ENCODE data around the gene OR6S1. TPM values are rescaled to one million over a fixed set of nuclear protein-coding genes. Genes with fewer than 3 reads are reported as not detected.

Gene OR6S1
- total and polyA plus RNA-seq, 7 experiments from 2014 or later, result not detected

- Mint-ChIP-seq H3K9me3 (peaks cover 0 to 9% (median 0%) of the 10 kb centered on the region in 11 donors), H3K4me3 (peak overlapping the region in 1 of 10 donors; percentile 21), H3K36me3 (peaks cover 0 to 3% (median 0%) of the 10 kb centered on the region in 5 donors), H3K27ac (peak overlapping the region in 3 of 9 donors; percentile 35 to 80 (median 78)), H3K4me1 (peaks cover 14 to 29% (median 25%) of the 10 kb centered on the region in 7 donors), H3K27me3 (no peaks in the 10 kb centered on the region)
- ATAC-seq, result no peak
- Histone ChIP-seq H3K36me3 (ENCODE audit: control insufficient read depth in 2 of 3, insufficient read depth in 3 of 3, low read length in 3 of 3) (peaks cover 0 to 6% (median 0%) of the 10 kb centered on the region in 3 experiments), H3K27me3 (ENCODE audit: control insufficient read depth in 2 of 2, insufficient read depth in 2 of 2, low read length in 2 of 2) (no peaks in the 10 kb centered on the region), H3K9me3 (ENCODE audit: control insufficient read depth in 2 of 3, low read length in 3 of 3) (no peaks in the 10 kb centered on the region), H3K27ac (ENCODE audit: low read depth, low read length) (peak overlapping the region; percentile 91), H3K4me3 (ENCODE audit: low read length) (peak overlapping the region; percentile 98), H3K4me1 (ENCODE audit: control insufficient read depth in 2 of 2, insufficient read depth in 2 of 2, low read length in 2 of 2) (peaks cover 17 to 20% of the 10 kb centered on the region in 2 donors)
- intact Hi-C loops (cut with micrococcal nuclease), result loop anchor here (1.0 to 5.0 kb wide), 7 partner anchors 272 to 582 kb away; partner anchors contain the start of genes CCNB1IP1 (in 1 of the 2), HNRNPC (in 1 of the 2), METTL17 (in 1 of the 2) and TEP1 (in 1 of the 2)
- DNase-seq, result peak in 1 of 9 donors; percentile 12
- ChIA-PET CTCF (interaction anchor here (0.6 to 4.2 kb wide), 7 partner anchors 12 to 359 kb away, joined by 3 to 19 read pairs (median 5); partner anchors contain the start of gene PARP2), POLR2A (interaction anchor here (0.7 to 6.2 kb wide), 14 partner anchors 9 to 357 kb away, joined by 3 to 73 read pairs (median 8); partner anchors contain the start of genes CCNB1IP1, PARP2 and PIP4P1)
Measured at GRCh38 chr14:20684662-20685456, 43.4 kb upstream of the OR6S1 start.

- H3K4me1 ChIP-seq (ENCODE audit: control insufficient read depth in 2 of 2, insufficient read depth in 2 of 2, low read length in 2 of 2), result peaks cover 18 to 24% of the 10 kb centered on the region in 2 donors
- POLR2A ChIA-PET, result interaction anchor here (0.5 to 6.2 kb wide), 23 partner anchors 7 to 357 kb away, joined by 3 to 73 read pairs (median 6); partner anchors contain the start of genes APEX1, CCNB1IP1, OSGEP and PARP2
- CTCF ChIA-PET, result interaction anchor here (0.7 to 4.3 kb wide), 10 partner anchors 8 to 358 kb away, joined by 3 to 30 read pairs (median 6); partner anchors contain the start of gene PARP2
- ATAC-seq, result peak; percentile 48
- H3K4me3 ChIP-seq (ENCODE audit: low read length), result peak within 1 kb of the TSS; percentile 98
- DNase-seq, result peak; percentile 66 to 89 (median 86)
- no peaks in the 10 kb centered on the region for H3K27me3 ChIP-seq (ENCODE audit: control insufficient read depth in 2 of 2, insufficient read depth in 2 of 2, low read length in 2 of 2)
- H3K4me3 Mint-ChIP-seq, result peak within 1 kb of the TSS in 1 of 10 donors; percentile 21
- H3K9me3 Mint-ChIP-seq, result peaks cover 0 to 9% (median 0%) of the 10 kb centered on the region in 11 donors
- peak within 1 kb of the TSS in 3 of 9 donors; percentile 35 to 80 (median 78) for H3K27ac Mint-ChIP-seq
- H3K27ac ChIP-seq (ENCODE audit: low read depth, low read length), result peak within 1 kb of the TSS; percentile 91
- no peaks in the 10 kb centered on the region for H3K9me3 ChIP-seq (ENCODE audit: control insufficient read depth in 2 of 3, low read length in 3 of 3)
- intact Hi-C loops (cut with micrococcal nuclease), result loop anchor here (1.0 to 5.0 kb wide), 17 partner anchors 7 to 793 kb away; partner anchors contain the start of genes TEP1 (in 2 of the 2), APEX1 (in 1 of the 2), CCNB1IP1 (in 1 of the 2) and CHD8 (in 1 of the 2)
- H3K36me3 ChIP-seq (ENCODE audit: control insufficient read depth in 2 of 3, insufficient read depth in 3 of 3, low read length in 3 of 3), result peaks cover 0 to 6% (median 0%) of the 10 kb centered on the region in 3 experiments
- H3K27me3 Mint-ChIP-seq, result no peaks in the 10 kb centered on the region
- peaks cover 14 to 35% (median 32%) of the 10 kb centered on the region in 7 donors for H3K4me1 Mint-ChIP-seq
- peaks cover 0 to 3% (median 0%) of the 10 kb centered on the region in 5 donors for H3K36me3 Mint-ChIP-seq
Measured at GRCh38 chr14:20683891-20684661, 42.6 kb upstream of the OR6S1 start, which contains the start of gene RNASE4. Gene RNASE4, plus strand, starts transcription at chr14:20684560. Its CDS starts 14,812 bp downstream, at chr14:20699372.

GRCh38 chr14:20683125-20683890 lies 41.8 kb upstream of the OR6S1 start:
- ChIA-PET POLR2A (interaction anchor here (0.5 to 6.2 kb wide), 28 partner anchors 8 to 356 kb away, joined by 3 to 73 read pairs (median 6); partner anchors contain the start of genes APEX1, CCNB1IP1, OSGEP and PARP2), CTCF (interaction anchor here (0.5 to 4.3 kb wide), 12 partner anchors 9 to 358 kb away, joined by 3 to 30 read pairs (median 6); partner anchors contain the start of gene PARP2)
- peaks cover 18 to 24% of the 10 kb centered on the region in 2 donors for H3K4me1 ChIP-seq (ENCODE audit: control insufficient read depth in 2 of 2, insufficient read depth in 2 of 2, low read length in 2 of 2)
- Mint-ChIP-seq H3K4me3 (no peak overlapping the region), H3K9me3 (peaks cover 0 to 9% (median 0%) of the 10 kb centered on the region in 11 donors), H3K4me1 (peaks cover 14 to 35% (median 32%) of the 10 kb centered on the region in 7 donors), H3K36me3 (peaks cover 0 to 3% (median 0%) of the 10 kb centered on the region in 5 donors), H3K27ac (no peak overlapping the region), H3K27me3 (no peaks in the 10 kb centered on the region)
- intact Hi-C loops (cut with micrococcal nuclease), result loop anchor here (1.0 to 5.0 kb wide), 15 partner anchors 8 to 793 kb away; partner anchors contain the start of genes APEX1 (in 1 of the 2), CHD8 (in 1 of the 2), HNRNPC (in 1 of the 2) and METTL17 (in 1 of the 2)
- H3K9me3 ChIP-seq (ENCODE audit: control insufficient read depth in 2 of 3, low read length in 3 of 3), result no peaks in the 10 kb centered on the region
- peak; percentile 61 to 88 (median 81) for DNase-seq
- H3K4me3 ChIP-seq (ENCODE audit: low read length), result peak overlapping the region; percentile 98
- H3K27me3 ChIP-seq (ENCODE audit: control insufficient read depth in 2 of 2, insufficient read depth in 2 of 2, low read length in 2 of 2), result no peaks in the 10 kb centered on the region
- ATAC-seq, result peak; percentile 56
- H3K36me3 ChIP-seq (ENCODE audit: control insufficient read depth in 2 of 3, insufficient read depth in 3 of 3, low read length in 3 of 3), result peaks cover 0 to 6% (median 0%) of the 10 kb centered on the region in 3 experiments
- H3K27ac ChIP-seq (ENCODE audit: low read depth, low read length), result peak overlapping the region; percentile 91

GRCh38 chr14:20682435-20683124 lies 41.1 kb upstream of the OR6S1 start:
- Histone ChIP-seq H3K4me3 (ENCODE audit: low read length) (peak overlapping the region; percentile 98), H3K36me3 (ENCODE audit: control insufficient read depth in 2 of 3, insufficient read depth in 3 of 3, low read length in 3 of 3) (peaks cover 0 to 6% (median 0%) of the 10 kb centered on the region in 3 experiments)

More at GRCh38 chr14:20682435-20683124, 41.1 kb upstream of the OR6S1 start:
- peaks cover 0 to 3% (median 0%) of the 10 kb centered on the region in 5 donors for H3K36me3 Mint-ChIP-seq
- H3K27me3 ChIP-seq (ENCODE audit: control insufficient read depth in 2 of 2, insufficient read depth in 2 of 2, low read length in 2 of 2), result no peaks in the 10 kb centered on the region
- ATAC-seq (peak; percentile 75), DNase-seq (peak; percentile 63 to 83 (median 79))
- peaks cover 14 to 35% (median 32%) of the 10 kb centered on the region in 7 donors for H3K4me1 Mint-ChIP-seq
- no peaks in the 10 kb centered on the region for H3K27me3 Mint-ChIP-seq
- H3K9me3 Mint-ChIP-seq, result peaks cover 0 to 9% (median 0%) of the 10 kb centered on the region in 11 donors
- H3K27ac ChIP-seq (ENCODE audit: low read depth, low read length), result peak overlapping the region; percentile 91
- H3K4me3 Mint-ChIP-seq, result no peak overlapping the region
- H3K27ac Mint-ChIP-seq, result no peak overlapping the region
- intact Hi-C loops (cut with micrococcal nuclease), result loop anchor here (1.0 to 5.0 kb wide), 17 partner anchors 9 to 794 kb away; partner anchors contain the start of genes APEX1 (in 2 of the 2), CHD8 (in 1 of the 2), HNRNPC (in 1 of the 2) and METTL17 (in 1 of the 2)
- CTCF ChIA-PET, result interaction anchor here (0.5 to 4.3 kb wide), 13 partner anchors 10 to 355 kb away, joined by 3 to 30 read pairs (median 7); partner anchors contain the start of genes APEX1, OSGEP and PARP2
- POLR2A ChIA-PET, result interaction anchor here (0.5 to 6.2 kb wide), 28 partner anchors 8 to 355 kb away, joined by 3 to 73 read pairs (median 6); partner anchors contain the start of genes APEX1, CCNB1IP1, OSGEP and PARP2
- H3K9me3 ChIP-seq (ENCODE audit: control insufficient read depth in 2 of 3, low read length in 3 of 3), result no peaks in the 10 kb centered on the region
- peaks cover 18 to 24% of the 10 kb centered on the region in 2 donors for H3K4me1 ChIP-seq (ENCODE audit: control insufficient read depth in 2 of 2, insufficient read depth in 2 of 2, low read length in 2 of 2)

All from naive thymus-derived CD4-positive, alpha-beta T cell (primary cell).